Chondrocyte (in vitro differentiated cells): ENCODE data around the gene GNAI1. TPM values are rescaled to one million over a fixed set of nuclear protein-coding genes. Genes with fewer than 3 reads are reported as not detected.

Source experiments
- DNase-seq: peaks from one replicate; pipeline ENCODE4 v3.0.0; 2021; ENCODE audit warnings: mixed read lengths, low spot score
- H3K27ac Mint-ChIP-seq: one replicate; pipeline ENCODE4 v1.8.0; 2021; ENCODE audit warnings: mild to moderate bottlenecking, moderate library complexity, mixed read lengths; ENCODE audit not compliant: unreplicated experiment
- H3K27me3 Mint-ChIP-seq: 2 replicates; pipeline ENCODE4 v1.8.0; 2021; ENCODE audit warnings: low read depth, mixed read lengths
- H3K36me3 Mint-ChIP-seq: 2 replicates; pipeline ENCODE4 v1.8.0; 2021; ENCODE audit warnings: low read depth, mixed read lengths
- H3K4me1 Mint-ChIP-seq: 2 replicates; pipeline ENCODE4 v1.8.0; 2021; ENCODE audit warnings: low read depth, mild to moderate bottlenecking, mixed read lengths
- H3K4me3 Mint-ChIP-seq: one replicate; pipeline ENCODE4 v1.8.0; 2021; ENCODE audit warnings: mild to moderate bottlenecking, moderate library complexity, mixed read lengths; ENCODE audit not compliant: unreplicated experiment
- H3K9me3 Mint-ChIP-seq: 2 replicates; pipeline ENCODE4 v1.8.0; 2021; ENCODE audit warnings: low read depth, mixed read lengths
- CTCF ChIP-seq: fragments of 200-600 bp; sonication (generic); IDR thresholded peaks from 2 replicates; pipeline ENCODE4 v1.5.0; 2021; ENCODE audit warnings: antibody characterized with exemption, mild to moderate bottlenecking, moderate library complexity
- total RNA-seq: library from RNA; stranded (reverse); gene quantifications from 3 replicates; pipeline ENCODE4 v1.2.1, GENCODE V29; 2021

GNAI1 gene
- total RNA-seq, 1 donor from 2014 or later = 27.4 TPM

- DNase-seq = no peak
- Mint-ChIP-seq H3K36me3 (no peaks in the 10 kb centered on the region), H3K9me3 (no peaks in the 10 kb centered on the region), H3K27ac (no peak overlapping the region), H3K4me3 (no peak overlapping the region), H3K4me1 (peaks cover 11% of the 10 kb centered on the region), H3K27me3 (no peaks in the 10 kb centered on the region)
- TF ChIP-seq CTCF = no peak
Measured at GRCh38 chr7:80255656-80256055, 121.0 kb downstream of the GNAI1 start.

- H3K27me3 Mint-ChIP-seq = no peaks in the 10 kb centered on the region
- no peak for TF ChIP-seq CTCF
- no peak for DNase-seq
- H3K36me3 Mint-ChIP-seq = no peaks in the 10 kb centered on the region
- H3K4me3 Mint-ChIP-seq = no peak overlapping the region
- no peaks in the 10 kb centered on the region for H3K9me3 Mint-ChIP-seq
- H3K27ac Mint-ChIP-seq = no peak overlapping the region
- H3K4me1 Mint-ChIP-seq = peaks cover 11% of the 10 kb centered on the region
Measured at GRCh38 chr7:80257756-80258155, 123.1 kb downstream of the GNAI1 start.

GRCh38 chr7:80260606-80261005, 126.0 kb downstream of the GNAI1 start:
- Mint-ChIP-seq H3K27me3 (no peaks in the 10 kb centered on the region), H3K4me1 (peaks cover 15% of the 10 kb centered on the region), H3K9me3 (no peaks in the 10 kb centered on the region), H3K27ac (no peak overlapping the region), H3K36me3 (no peaks in the 10 kb centered on the region), H3K4me3 (no peak overlapping the region)
- no peak for TF ChIP-seq CTCF
- no peak for DNase-seq

- no peak for DNase-seq
- no peak for TF ChIP-seq CTCF
- H3K27me3 Mint-ChIP-seq = no peaks in the 10 kb centered on the region
- H3K27ac Mint-ChIP-seq = no peak overlapping the region
- H3K9me3 Mint-ChIP-seq = no peaks in the 10 kb centered on the region
- H3K4me1 Mint-ChIP-seq = peaks cover 10% of the 10 kb centered on the region
- no peaks in the 10 kb centered on the region for H3K36me3 Mint-ChIP-seq
- no peak overlapping the region for H3K4me3 Mint-ChIP-seq
Measured at GRCh38 chr7:80263333-80263732, 128.7 kb downstream of the GNAI1 start.

GRCh38 chr7:80263821-80264220, 129.2 kb downstream of the GNAI1 start:
- no peak for DNase-seq
- Mint-ChIP-seq H3K27ac (no peak overlapping the region), H3K36me3 (no peaks in the 10 kb centered on the region), H3K27me3 (no peaks in the 10 kb centered on the region), H3K4me1 (peaks cover 10% of the 10 kb centered on the region), H3K9me3 (no peaks in the 10 kb centered on the region), H3K4me3 (no peak overlapping the region)
- TF ChIP-seq CTCF = no peak
